ENCODE results near the gene MYO15A. TPM values are rescaled to one million over a fixed set of nuclear protein-coding genes. Genes with fewer than 3 reads are reported as not detected.

MYO15A gene
- total and polyA plus RNA-seq, 2 of the 4 experiments (the other 2 are of a cell fraction), result 0.18 to 1.1 TPM

- Histone ChIP-seq H2AK5ac (ENCODE audit: low read depth, low read length) (no peak overlapping the region), H4K91ac (ENCODE audit: insufficient read depth, low read depth, low read length) (no peak overlapping the region), H3K9me3 (ENCODE audit: control insufficient read depth, insufficient read depth, low read length) (no peaks in the 10 kb centered on the region), H3K9me1 (ENCODE audit: insufficient read depth, low read length) (no peaks in the 10 kb centered on the region), H3K56ac (ENCODE audit: extremely low read depth, insufficient read depth, low read length) (no peak overlapping the region), H3K36me3 (ENCODE audit: control insufficient read depth, insufficient read depth, low read length) (no peaks in the 10 kb centered on the region), H2AFZ (replicated peaks; ENCODE audit: low read length, poor library complexity) (no peak overlapping the region), H2BK120ac (ENCODE audit: low read depth, low read length) (no peak overlapping the region), H2BK5ac (ENCODE audit: low read depth, low read length, poor library complexity, severe bottlenecking) (no peak overlapping the region), H3K4ac (ENCODE audit: low read depth, low read length) (no peak overlapping the region), H3K23ac (ENCODE audit: low read depth, low read length) (no peak overlapping the region), H3K9ac (ENCODE audit: low read depth, low read length) (no peak overlapping the region), H2BK20ac (ENCODE audit: low read depth, low read length) (no peak overlapping the region), H4K8ac (ENCODE audit: low read depth in 2 of 2, low read length in 2 of 2) (no peak overlapping the region), H3K18ac (ENCODE audit: low read depth, low read length) (no peak overlapping the region), H4K5ac (ENCODE audit: low read depth, low read length) (no peak overlapping the region), H3K27me3 (ENCODE audit: control insufficient read depth, insufficient read depth, low read length) (peaks cover 7% of the 10 kb centered on the region; the same call in 1 of the 2 replicates), H2AK9ac (replicated peaks; ENCODE audit: low read depth, low read length, poor library complexity) (no peak overlapping the region), H3K4me1 (ENCODE audit: control insufficient read depth, insufficient read depth, low read length) (no peaks in the 10 kb centered on the region), H3K4me2 (ENCODE audit: low read depth, low read length) (no peak overlapping the region), H4K20me1 (ENCODE audit: insufficient read depth, low read length) (peaks cover 2% of the 10 kb centered on the region; the same call in 1 of the 2 replicates), H3K79me1 (ENCODE audit: low read depth in 1 of 2, low read length in 2 of 2) (no peaks in the 10 kb centered on the region), H2BK15ac (ENCODE audit: low read depth, low read length) (no peak overlapping the region), H3K14ac (replicated peaks; ENCODE audit: low read depth, low read length) (no peak overlapping the region), H3K4me3 (ENCODE audit: insufficient read depth, low read depth, low read length) (no peak overlapping the region), H3K27ac (ENCODE audit: insufficient read depth, low read length) (no peak overlapping the region)
- dilution Hi-C loops (cut with HindIII; ENCODE audit: low sequenced_read_pairs, unreplicated experiment) (no loop called here), intact Hi-C loops (cut with micrococcal nuclease) (no loop called here), in situ Hi-C loops (cut with MboI; ENCODE audit: low sequenced_read_pairs) (no loop called here)
- ChIA-PET CTCF (no interaction called here), POLR2A (ENCODE audit: unreplicated experiment) (no interaction called here)
- DNase-seq, result no peak
- no peak for TF ChIP-seq BHLHE40 (IDR thresholded peaks at IDR 0.05; ENCODE audit: low read depth, low read length)
- TF ChIP-seq MXI1 (IDR thresholded peaks at IDR 0.05; ENCODE audit: borderline replicate concordance, low read depth, low read length), result no peak
- no peak for TF ChIP-seq CEBPB (IDR thresholded peaks at IDR 0.05; ENCODE audit: low read depth, low read length)
- no peak for TF ChIP-seq RAD21 (IDR thresholded peaks at IDR 0.05; ENCODE audit: low read length)
- no peak for TF ChIP-seq USF2 (IDR thresholded peaks at IDR 0.05; ENCODE audit: low read depth, low read length)
- no peak for TF ChIP-seq MAZ (IDR thresholded peaks at IDR 0.05; ENCODE audit: borderline replicate concordance, low read depth, low read length)
- TF ChIP-seq RCOR1 (IDR thresholded peaks at IDR 0.05; ENCODE audit: insufficient replicate concordance, low read length), result no peak
- no peak for TF ChIP-seq RFX5 (IDR thresholded peaks at IDR 0.05; ENCODE audit: low read depth, low read length)
- no peak for TF ChIP-seq MAFK (IDR thresholded peaks at IDR 0.05; ENCODE audit: low read depth, low read length)
- no peak for TF ChIP-seq POLR2A (IDR thresholded peaks at IDR 0.05; ENCODE audit: low read depth, low read length)
- no peak for TF ChIP-seq SMC3 (IDR thresholded peaks at IDR 0.05; ENCODE audit: low read depth, low read length)
- no peak for TF ChIP-seq ELK1 (IDR thresholded peaks at IDR 0.05; ENCODE audit: borderline replicate concordance, low read depth, low read length)
- TF ChIP-seq FOS (IDR thresholded peaks at IDR 0.05; ENCODE audit: low read depth, low read length), result no peak
- no peak for TF ChIP-seq CHD1 (IDR thresholded peaks at IDR 0.05; ENCODE audit: low read depth, low read length)
- no peak for TF ChIP-seq NFE2L2 (IDR thresholded peaks at IDR 0.05; ENCODE audit: low read depth, low read length)
- BruUV-seq (replicated peaks), result no TSS peak
- ATAC-seq (ENCODE audit: low read depth), result no peak
- 73% methylated on average over 10 of the region's 19 CpGs; no CpG with 5 or more reads in 1 of the 2 experiments for WGBS, 2 experiments (ENCODE audit: extremely low coverage in 2 of 2, insufficient read length in 1 of 2)
These were observed 27.8 kb downstream of the MYO15A start for GRCh38 chr17:18136357-18136756.
